ENCODE measurements around the gene ITFG1. TPM values are rescaled to one million over a fixed set of nuclear protein-coding genes. Genes with fewer than 3 reads are reported as not detected.
"Not testable (repeated sequence)": the region's sequence is repeated elsewhere in the genome, so short reads cannot be mapped to it uniquely, and the experiment has no call there.

Gene ITFG1
- total and polyA plus RNA-seq, 5 donors, result 51.7 to 72.6 (median 63.4) TPM

DNA sequence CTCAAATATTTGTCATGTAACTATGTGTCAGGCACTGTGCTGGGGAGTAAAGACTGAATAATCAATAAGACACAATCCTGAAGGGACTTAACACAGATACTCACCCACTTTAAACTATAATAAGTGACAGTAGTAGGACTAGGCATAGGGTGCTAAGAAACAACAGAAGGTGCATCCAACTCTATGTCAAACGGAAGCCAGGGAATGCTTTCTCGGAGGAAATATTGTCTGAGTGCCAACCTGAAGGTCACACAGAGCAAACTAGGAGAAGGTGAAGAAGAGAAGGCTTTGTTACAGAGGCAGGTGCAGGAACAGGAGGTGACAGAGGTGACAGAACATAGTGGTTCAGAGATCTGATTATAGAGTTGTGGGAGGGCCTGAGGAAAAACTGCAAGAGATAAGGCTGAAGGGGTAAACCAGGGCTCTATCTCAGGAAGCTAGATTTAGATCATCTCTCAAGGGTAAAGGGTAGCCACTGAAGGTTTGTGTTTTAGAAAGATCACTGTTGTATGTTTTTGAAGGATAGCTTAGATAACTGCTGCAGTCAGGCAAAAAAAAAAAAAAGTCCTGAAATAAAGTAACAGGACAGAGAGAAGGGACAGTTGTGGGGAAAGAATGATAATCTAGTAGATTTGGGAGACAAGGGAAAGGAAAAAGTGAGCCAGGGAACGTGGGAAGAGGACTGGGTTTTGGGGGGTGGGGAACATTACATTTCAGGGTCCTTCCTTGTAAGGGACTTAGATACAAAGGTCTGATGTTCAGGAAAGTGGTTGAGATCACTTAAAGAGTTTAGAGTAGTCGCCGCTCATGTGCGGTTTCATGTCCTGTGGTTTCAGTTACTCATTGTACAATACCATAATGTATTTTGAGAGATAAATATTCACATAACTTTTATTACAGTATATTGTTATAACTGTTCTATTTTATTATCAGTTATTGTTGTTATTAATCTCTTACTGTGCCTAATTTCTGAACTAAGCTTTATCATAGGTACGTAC, 231.5 kb downstream of the ITFG1 start:
- ATAC-seq (no peak), DNase-seq (no peak)
- Histone ChIP-seq H3K27ac (ENCODE audit: low read length) (no peak overlapping the region), H3K4me1 (ENCODE audit: control insufficient read depth, insufficient read depth, low read length) (no peaks in the 10 kb centered on the region), H3K27me3 (ENCODE audit: control insufficient read depth, insufficient read depth) (no peaks in the 10 kb centered on the region), H3K4me3 (ENCODE audit: low read length) (no peak overlapping the region), H3K9me3 (ENCODE audit: control insufficient read depth, low read length) (no peaks in the 10 kb centered on the region)
- intact Hi-C loops (cut with DNase I), result no loop called here
- WGBS, result 73% methylated on average over 7 of the region's 7 CpGs

GRCh38 chr16:47228241-47228640, 232.6 kb downstream of the ITFG1 start:
- no peak overlapping the region for H3K27ac ChIP-seq (ENCODE audit: low read length)
- H3K27me3 ChIP-seq (ENCODE audit: control insufficient read depth, insufficient read depth), result no peaks in the 10 kb centered on the region
- H3K9me3 ChIP-seq (ENCODE audit: control insufficient read depth, low read length), result no peaks in the 10 kb centered on the region
- H3K4me1 ChIP-seq (ENCODE audit: control insufficient read depth, insufficient read depth, low read length), result no peaks in the 10 kb centered on the region
- H3K4me3 ChIP-seq (ENCODE audit: low read length), result no peak overlapping the region
- intact Hi-C loops (cut with DNase I), result no loop called here
- ATAC-seq, result no peak
- 97% methylated on average over 7 of the region's 7 CpGs for WGBS
- DNase-seq, result no peak

DNA sequence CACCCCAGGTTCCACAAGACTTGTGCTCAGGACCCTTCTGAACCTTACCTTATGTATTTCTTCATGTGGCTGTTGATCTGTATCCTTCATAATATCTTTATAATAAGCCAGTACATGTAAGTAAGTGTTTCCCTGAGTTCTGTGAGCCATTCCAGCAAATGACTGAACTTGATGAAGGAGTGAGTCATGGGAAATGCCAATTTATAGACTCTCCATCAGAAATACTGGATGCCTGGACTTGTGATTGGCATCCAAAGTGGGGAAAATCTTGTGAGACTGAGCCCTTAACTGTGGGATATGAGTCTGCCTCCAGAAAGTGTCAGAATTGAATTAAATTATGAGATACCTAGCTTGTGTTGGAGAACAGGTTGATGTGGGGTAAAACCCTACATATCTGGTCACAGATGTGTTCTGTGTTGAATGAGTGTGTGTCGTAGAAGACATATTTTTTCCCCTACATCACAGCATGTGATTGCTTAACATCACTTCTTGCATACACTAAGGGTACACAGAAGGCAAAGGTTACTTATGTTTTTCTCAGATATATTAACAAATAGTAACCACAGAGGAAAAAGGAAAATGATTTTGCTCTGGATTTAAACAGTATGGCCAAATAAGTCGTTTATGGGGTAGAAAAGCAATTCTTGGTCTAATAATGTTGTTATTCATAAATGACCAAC, 247.0 kb downstream of the ITFG1 start:
- no peaks in the 10 kb centered on the region for H3K9me3 ChIP-seq (ENCODE audit: control insufficient read depth, low read length)
- H3K4me3 ChIP-seq (ENCODE audit: low read length), result no peak overlapping the region
- ATAC-seq (no peak), DNase-seq (no peak)
- intact Hi-C loops (cut with DNase I), result no loop called here
- no peaks in the 10 kb centered on the region for H3K4me1 ChIP-seq (ENCODE audit: control insufficient read depth, insufficient read depth, low read length)
- no peak overlapping the region for H3K27ac ChIP-seq (ENCODE audit: low read length)
- WGBS, result 94% methylated on average over 2 of the region's 2 CpGs
- H3K27me3 ChIP-seq (ENCODE audit: control insufficient read depth, insufficient read depth), result no peaks in the 10 kb centered on the region

DNA sequence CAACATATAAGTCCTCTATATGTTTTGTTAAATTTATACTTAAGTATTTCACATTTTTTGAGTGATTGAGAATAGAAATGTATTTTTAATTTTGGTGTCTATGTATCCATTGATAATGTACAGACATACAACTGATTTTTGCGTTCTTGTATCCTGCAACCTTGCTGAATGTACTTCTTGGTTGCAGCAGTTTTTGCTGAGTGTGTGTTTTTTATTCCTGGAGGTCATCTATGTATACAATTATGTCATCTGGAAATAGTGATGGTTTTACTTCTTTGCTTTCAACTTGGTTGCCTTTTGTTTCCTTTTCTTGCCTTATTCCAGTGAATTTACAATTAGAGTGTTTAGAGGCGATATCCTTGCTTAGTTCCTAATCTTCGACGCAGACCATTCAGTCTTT, 249.6 kb downstream of the ITFG1 start:
- no peak overlapping the region for H3K4me3 ChIP-seq (ENCODE audit: low read length)
- ATAC-seq (no peak), DNase-seq (no peak)
- intact Hi-C loops (cut with DNase I), result no loop called here
- WGBS, result 91% methylated on average over 4 of the region's 4 CpGs
- H3K27me3 ChIP-seq (ENCODE audit: control insufficient read depth, insufficient read depth), result no peaks in the 10 kb centered on the region
- no peaks in the 10 kb centered on the region for H3K9me3 ChIP-seq (ENCODE audit: control insufficient read depth, low read length)
- no peak overlapping the region for H3K27ac ChIP-seq (ENCODE audit: low read length)
- no peaks in the 10 kb centered on the region for H3K4me1 ChIP-seq (ENCODE audit: control insufficient read depth, insufficient read depth, low read length)

GRCh38 chr16:47204736-47205504, 255.9 kb downstream of the ITFG1 start:
- no peaks in the 10 kb centered on the region for H3K4me1 ChIP-seq (ENCODE audit: control insufficient read depth, insufficient read depth, low read length)
- no peak overlapping the region for H3K4me3 ChIP-seq (ENCODE audit: low read length)
- ATAC-seq (no peak), DNase-seq (no peak)
- no peak overlapping the region for H3K27ac ChIP-seq (ENCODE audit: low read length)
- intact Hi-C loops (cut with DNase I), result no loop called here
- WGBS, result 76% methylated on average over 4 of the region's 4 CpGs
- H3K9me3 ChIP-seq (ENCODE audit: control insufficient read depth, low read length), result no peaks in the 10 kb centered on the region
- H3K27me3 ChIP-seq (ENCODE audit: control insufficient read depth, insufficient read depth), result no peaks in the 10 kb centered on the region

DNA sequence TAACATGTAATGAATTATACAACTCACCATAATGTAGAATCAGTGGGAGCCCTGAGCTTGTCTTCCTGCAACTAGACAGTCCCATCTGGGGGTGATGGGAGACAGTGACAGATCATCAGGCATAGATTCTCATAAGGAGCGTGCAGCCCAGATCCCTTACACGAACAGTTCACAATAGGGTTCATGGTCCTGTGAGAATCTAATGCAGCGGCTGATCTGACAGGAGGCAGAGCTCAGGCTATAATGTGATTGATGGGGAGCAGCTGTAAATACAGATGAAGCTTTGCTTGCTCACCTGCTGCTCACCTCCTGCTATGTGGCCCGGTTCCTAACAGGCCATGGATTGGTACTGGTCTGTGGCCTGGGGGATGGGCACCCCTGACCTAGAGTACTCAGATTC, 257.4 kb downstream of the ITFG1 start:
- intact Hi-C loops (cut with DNase I); H3K9me3 ChIP-seq (ENCODE audit: control insufficient read depth, low read length); H3K27ac ChIP-seq (ENCODE audit: low read length); DNase-seq; ATAC-seq; H3K27me3 ChIP-seq (ENCODE audit: control insufficient read depth, insufficient read depth); H3K4me3 ChIP-seq (ENCODE audit: low read length); H3K4me1 ChIP-seq (ENCODE audit: control insufficient read depth, insufficient read depth, low read length): not testable (repeated sequence)
- 87% methylated on average over 4 of the region's 4 CpGs for WGBS

GRCh38 chr16:47198180-47198575, 262.7 kb downstream of the ITFG1 start:
- intact Hi-C loops (cut with DNase I), result no loop called here
- Histone ChIP-seq H3K4me3 (ENCODE audit: low read length) (no peak overlapping the region), H3K4me1 (ENCODE audit: control insufficient read depth, insufficient read depth, low read length) (no peaks in the 10 kb centered on the region), H3K27me3 (ENCODE audit: control insufficient read depth, insufficient read depth) (no peaks in the 10 kb centered on the region), H3K27ac (ENCODE audit: low read length) (no peak overlapping the region), H3K9me3 (ENCODE audit: control insufficient read depth, low read length) (no peaks in the 10 kb centered on the region)
- DNase-seq (no peak), ATAC-seq (no peak)
- 94% methylated on average over 2 of the region's 2 CpGs for WGBS

DNA sequence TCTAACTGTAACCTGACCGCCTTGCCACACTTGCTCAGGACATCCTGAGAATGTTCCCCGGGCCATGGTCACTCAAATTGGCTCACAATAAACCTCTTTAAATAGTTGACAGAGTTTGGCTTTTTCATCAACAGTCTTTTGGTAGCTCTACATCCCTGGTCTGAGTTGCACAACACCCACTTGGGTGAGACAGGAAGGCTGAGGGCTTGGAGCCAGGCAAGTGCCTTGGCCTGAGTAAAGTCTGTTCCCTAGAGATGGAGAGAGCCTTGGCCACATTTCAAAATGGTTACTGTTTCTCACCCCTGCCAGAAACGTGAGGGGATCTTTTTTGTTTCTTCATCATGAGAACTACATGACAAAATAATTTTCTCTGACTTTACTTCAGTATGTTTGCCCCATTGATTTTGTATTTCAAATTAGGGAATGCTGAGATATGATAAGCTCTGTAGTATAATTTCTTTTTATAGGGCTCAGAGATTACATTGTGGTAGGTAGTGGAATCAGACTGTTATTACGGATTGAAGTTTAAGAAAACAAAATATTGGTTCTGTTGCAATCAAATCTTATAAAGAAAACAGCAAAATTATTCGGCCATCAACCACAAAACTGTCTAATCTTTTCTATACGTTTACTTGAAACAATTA, 263.2 kb downstream of the ITFG1 start:
- Histone ChIP-seq H3K4me3 (ENCODE audit: low read length) (no peak overlapping the region), H3K9me3 (ENCODE audit: control insufficient read depth, low read length) (no peaks in the 10 kb centered on the region), H3K4me1 (ENCODE audit: control insufficient read depth, insufficient read depth, low read length) (no peaks in the 10 kb centered on the region), H3K27me3 (ENCODE audit: control insufficient read depth, insufficient read depth) (no peaks in the 10 kb centered on the region), H3K27ac (ENCODE audit: low read length) (no peak overlapping the region)
- WGBS, result 60% methylated on average over 6 of the region's 6 CpGs
- ATAC-seq (peak; percentile 83 to 91), DNase-seq (peak; percentile 70 to 77 (median 71))
- intact Hi-C loops (cut with DNase I), result no loop called here

GRCh38 chr16:47196457-47196856, 264.4 kb downstream of the ITFG1 start:
- intact Hi-C loops (cut with DNase I), result no loop called here
- no peak for DNase-seq
- Histone ChIP-seq H3K9me3 (ENCODE audit: control insufficient read depth, low read length) (no peaks in the 10 kb centered on the region), H3K27me3 (ENCODE audit: control insufficient read depth, insufficient read depth) (no peaks in the 10 kb centered on the region), H3K27ac (ENCODE audit: low read length) (no peak overlapping the region), H3K4me3 (ENCODE audit: low read length) (no peak overlapping the region), H3K4me1 (ENCODE audit: control insufficient read depth, insufficient read depth, low read length) (no peaks in the 10 kb centered on the region)
- WGBS, result 92% methylated on average over 5 of the region's 5 CpGs
- ATAC-seq, result no peak

GRCh38 chr16:47182318-47182717, 278.5 kb downstream of the ITFG1 start:
- Histone ChIP-seq H3K4me3 (ENCODE audit: low read length) (no peak overlapping the region), H3K27me3 (ENCODE audit: control insufficient read depth, insufficient read depth) (no peaks in the 10 kb centered on the region), H3K9me3 (ENCODE audit: control insufficient read depth, low read length) (no peaks in the 10 kb centered on the region), H3K4me1 (ENCODE audit: control insufficient read depth, insufficient read depth, low read length) (no peaks in the 10 kb centered on the region), H3K27ac (ENCODE audit: low read length) (no peak overlapping the region)
- DNase-seq (no peak), ATAC-seq (no peak)
- 93% methylated on average over 3 of the region's 3 CpGs for WGBS
- intact Hi-C loops (cut with DNase I), result no loop called here
